WTC11 (cell line): Measurements from ENCODE around the gene COLEC12.

Experiments
- JUN ChIP-seq: sonication (generic); formaldehyde crosslinking; IDR thresholded peaks from 2 replicates; pipeline ENCODE4 v1.8.0; 2023; ENCODE audit warnings: mild to moderate bottlenecking, missing genetic modification reagents
- NFYB ChIP-seq: sonication (generic); formaldehyde crosslinking; conservative IDR thresholded peaks from 2 replicates; pipeline ENCODE4 v1.8.0; 2022; ENCODE audit warnings: low read depth, missing genetic modification reagents
- NR3C1 ChIP-seq: sonication (generic); formaldehyde crosslinking; conservative IDR thresholded peaks from 2 replicates; pipeline ENCODE4 v1.8.1; 2023; ENCODE audit warnings: low read depth, mild to moderate bottlenecking, missing genetic modification reagents
- TF ChIP-seq, protein P1 (sequence below): fragments of 200-600 bp; IDR thresholded peaks from 2 replicates; pipeline ENCODE4 v1.8.0; 2022; ENCODE audit warnings: antibody characterized with exemption
- TF ChIP-seq, protein P2 (sequence below): sonication (generic); formaldehyde crosslinking; IDR thresholded peaks from 2 replicates; pipeline ENCODE4 v1.8.1; 2023; ENCODE audit warnings: mild to moderate bottlenecking, missing genetic modification reagents, moderate library complexity

DNA sequence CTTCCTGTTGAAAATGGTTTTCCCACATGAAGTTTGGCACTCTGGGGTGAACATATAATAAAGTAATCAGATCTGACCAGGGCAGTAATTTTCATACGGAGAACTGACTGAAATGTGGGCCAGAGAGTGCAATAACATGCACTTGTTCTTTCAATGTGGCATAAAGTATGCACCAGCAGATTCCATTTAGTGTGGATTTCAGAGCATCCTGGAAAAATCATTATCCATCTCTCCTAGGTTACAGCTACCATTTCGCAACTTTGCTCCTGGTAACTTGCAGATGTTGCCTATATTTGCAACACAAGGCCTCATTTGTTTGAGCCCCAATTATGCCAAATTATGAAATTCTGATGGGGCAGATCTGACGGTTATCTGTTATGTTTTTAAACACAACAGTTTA, 55.4 kb downstream of the COLEC12 start:
- TF ChIP-seq, protein P1, sequence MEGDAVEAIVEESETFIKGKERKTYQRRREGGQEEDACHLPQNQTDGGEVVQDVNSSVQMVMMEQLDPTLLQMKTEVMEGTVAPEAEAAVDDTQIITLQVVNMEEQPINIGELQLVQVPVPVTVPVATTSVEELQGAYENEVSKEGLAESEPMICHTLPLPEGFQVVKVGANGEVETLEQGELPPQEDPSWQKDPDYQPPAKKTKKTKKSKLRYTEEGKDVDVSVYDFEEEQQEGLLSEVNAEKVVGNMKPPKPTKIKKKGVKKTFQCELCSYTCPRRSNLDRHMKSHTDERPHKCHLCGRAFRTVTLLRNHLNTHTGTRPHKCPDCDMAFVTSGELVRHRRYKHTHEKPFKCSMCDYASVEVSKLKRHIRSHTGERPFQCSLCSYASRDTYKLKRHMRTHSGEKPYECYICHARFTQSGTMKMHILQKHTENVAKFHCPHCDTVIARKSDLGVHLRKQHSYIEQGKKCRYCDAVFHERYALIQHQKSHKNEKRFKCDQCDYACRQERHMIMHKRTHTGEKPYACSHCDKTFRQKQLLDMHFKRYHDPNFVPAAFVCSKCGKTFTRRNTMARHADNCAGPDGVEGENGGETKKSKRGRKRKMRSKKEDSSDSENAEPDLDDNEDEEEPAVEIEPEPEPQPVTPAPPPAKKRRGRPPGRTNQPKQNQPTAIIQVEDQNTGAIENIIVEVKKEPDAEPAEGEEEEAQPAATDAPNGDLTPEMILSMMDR, result no peak
- TF ChIP-seq, protein P2, sequence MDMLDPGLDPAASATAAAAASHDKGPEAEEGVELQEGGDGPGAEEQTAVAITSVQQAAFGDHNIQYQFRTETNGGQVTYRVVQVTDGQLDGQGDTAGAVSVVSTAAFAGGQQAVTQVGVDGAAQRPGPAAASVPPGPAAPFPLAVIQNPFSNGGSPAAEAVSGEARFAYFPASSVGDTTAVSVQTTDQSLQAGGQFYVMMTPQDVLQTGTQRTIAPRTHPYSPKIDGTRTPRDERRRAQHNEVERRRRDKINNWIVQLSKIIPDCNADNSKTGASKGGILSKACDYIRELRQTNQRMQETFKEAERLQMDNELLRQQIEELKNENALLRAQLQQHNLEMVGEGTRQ (CRISPR knock-in tag), result no peak
- no peak for TF ChIP-seq NFYB (CRISPR knock-in tag)
- no peak for TF ChIP-seq JUN (CRISPR knock-in tag)
- no peak for TF ChIP-seq NR3C1 (CRISPR knock-in tag)
